Stimulated activated CD8-positive, alpha-beta memory T cell treated with anti-CD3 and anti-CD28 coated beads, Interleukin-15, amount 100 ng/mL, for 48 hours (primary cell): Measurements from ENCODE around the gene GLT6D1.

Experiments
- DNase-seq, 2 donors: peaks; one replicate each; pipeline ENCODE4 v3.0.0-alpha.2; 2020; ENCODE audit warnings: low read depth in 2 of 2

The GLT6D1 gene

DNA sequence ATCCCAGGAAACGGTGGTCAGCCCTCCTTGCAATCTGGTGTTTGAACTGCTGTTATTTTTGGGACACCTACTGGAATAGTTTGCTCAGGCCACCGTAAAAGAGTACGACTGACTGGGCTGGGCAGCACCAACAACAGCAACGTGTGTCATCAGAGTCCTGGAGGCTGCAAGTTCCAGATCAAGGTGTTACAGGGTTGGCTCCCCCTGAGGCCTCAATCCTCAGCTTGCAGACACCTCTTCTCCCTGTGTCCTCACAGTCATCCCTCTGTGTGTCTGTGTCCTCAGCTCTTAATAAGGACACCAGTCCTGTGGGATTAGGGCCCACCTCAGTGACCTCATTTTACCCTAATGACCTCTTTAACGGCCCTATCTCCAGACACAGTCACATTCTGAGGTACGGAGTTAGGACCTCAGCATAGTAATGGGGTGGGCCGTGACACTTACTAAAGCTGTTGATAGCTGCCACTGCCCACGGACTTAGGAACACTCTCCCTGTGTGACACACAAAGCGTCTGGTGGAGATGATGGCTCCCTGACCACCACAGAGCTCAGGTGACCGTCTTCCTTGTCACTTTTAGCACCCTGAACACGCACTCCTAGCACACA lies 16.8 kb downstream of the GLT6D1 start:
- no peak for DNase-seq

DNA sequence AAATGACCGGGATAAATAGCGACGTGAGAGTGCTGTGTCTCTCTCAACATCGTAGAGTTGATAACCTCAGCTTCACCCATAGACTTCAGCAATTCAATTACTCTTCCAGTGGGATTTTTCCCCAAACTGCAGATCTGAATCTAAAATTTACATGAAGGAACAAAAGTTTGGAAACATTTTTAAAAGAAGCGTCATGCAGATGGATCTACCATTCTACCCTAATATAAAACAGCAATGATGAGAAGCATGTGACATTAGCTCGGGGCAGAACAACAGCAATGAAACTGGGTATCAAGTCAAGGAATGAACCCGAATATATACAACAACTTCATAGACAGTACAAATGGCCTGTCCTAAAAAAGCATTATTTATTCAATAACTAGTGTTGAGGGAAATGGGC lies 18.8 kb downstream of the GLT6D1 start:
- DNase-seq, result no peak

DNA sequence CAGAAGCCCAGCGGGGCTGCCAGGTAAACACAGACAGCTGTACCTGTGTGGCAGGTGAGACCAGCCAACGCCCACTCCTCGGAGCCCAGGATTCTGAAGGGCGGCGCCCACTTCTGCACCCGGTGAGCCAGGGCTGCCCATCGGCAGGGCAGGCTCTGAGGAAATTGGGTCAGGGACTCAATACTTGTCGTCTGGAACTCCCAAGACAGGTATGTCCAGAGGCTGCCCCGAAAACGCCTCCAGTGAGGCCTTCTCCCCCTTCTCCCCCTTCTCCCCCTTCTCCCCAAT lies 19.8 kb downstream of the GLT6D1 start:
- no peak for DNase-seq

DNA sequence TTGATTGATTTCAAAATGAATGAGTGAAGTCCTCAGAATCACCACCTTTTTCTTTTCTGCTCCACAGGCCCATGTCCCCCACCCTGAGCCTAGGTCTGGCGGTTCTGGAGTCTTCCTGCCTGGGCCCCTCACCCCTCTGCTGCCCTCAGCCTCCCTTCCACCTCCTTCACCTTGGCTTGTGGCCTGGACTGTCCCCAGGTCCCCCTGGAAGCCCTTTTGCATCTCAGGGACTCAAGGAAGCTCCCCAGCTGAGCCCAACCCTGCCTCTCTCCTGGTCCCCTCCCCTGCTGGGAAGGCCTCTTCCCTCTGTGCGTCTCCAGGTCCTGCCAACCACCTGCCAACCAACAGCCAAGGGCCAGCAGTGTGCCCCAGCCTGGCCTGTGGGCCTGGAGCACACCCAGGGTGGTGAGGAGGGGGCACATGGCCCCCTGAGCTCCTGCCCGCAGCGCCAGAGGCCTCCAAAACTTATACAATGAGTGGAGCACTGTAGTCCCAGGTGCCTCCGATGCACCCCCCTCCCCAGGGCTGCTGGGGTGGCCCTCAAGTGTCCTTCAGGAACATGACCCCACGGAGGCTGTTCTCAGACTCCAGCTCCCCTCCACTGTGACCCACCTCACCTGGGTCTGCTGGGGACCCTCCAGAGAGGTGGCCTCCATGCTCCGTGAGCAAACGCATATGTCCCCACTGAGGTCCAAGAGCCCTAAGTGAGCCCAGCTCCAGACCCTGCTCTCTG lies 20.3 kb downstream of the GLT6D1 start:
- DNase-seq, result no peak

DNA sequence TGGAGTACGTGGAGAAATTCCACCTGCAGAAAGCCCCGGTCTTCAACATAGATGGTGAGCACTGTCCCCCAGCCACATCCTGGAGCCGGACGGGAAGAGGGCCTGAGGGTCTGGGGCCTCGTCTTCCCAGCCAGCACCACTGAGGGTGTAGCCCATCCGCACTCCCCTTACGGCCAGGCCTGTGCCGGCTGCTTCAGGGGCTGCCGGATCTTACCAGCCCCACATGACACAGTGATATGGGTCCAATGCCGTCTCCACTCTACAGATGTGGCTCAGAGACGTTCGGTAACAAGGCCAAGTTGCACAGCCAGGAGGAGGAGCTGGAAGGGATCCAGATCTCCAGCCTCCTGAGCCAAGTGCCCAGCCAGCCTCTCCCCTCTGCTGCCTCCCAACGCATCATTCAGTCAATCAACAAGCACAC lies 21.3 kb downstream of the GLT6D1 start:
- no peak for DNase-seq

DNA sequence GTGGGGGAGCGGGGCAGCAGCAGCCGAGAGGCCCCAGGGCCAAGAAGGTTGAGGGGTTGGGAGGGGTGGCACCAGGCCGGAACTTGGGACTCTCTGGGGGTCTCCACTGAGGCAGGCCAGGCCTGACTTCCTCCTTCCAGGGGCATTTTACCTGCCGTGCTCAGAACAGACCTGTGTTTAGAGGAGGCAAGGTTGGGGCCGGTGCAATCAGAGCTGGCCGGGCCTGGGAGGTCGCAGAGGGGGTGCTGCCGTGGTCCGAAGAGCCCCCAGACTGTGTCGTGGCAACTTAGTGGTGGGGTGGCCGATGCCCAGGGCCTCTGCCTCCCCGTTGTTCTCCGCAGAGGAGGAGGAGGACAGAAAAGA lies 21.8 kb downstream of the GLT6D1 start:
- no peak for DNase-seq

DNA sequence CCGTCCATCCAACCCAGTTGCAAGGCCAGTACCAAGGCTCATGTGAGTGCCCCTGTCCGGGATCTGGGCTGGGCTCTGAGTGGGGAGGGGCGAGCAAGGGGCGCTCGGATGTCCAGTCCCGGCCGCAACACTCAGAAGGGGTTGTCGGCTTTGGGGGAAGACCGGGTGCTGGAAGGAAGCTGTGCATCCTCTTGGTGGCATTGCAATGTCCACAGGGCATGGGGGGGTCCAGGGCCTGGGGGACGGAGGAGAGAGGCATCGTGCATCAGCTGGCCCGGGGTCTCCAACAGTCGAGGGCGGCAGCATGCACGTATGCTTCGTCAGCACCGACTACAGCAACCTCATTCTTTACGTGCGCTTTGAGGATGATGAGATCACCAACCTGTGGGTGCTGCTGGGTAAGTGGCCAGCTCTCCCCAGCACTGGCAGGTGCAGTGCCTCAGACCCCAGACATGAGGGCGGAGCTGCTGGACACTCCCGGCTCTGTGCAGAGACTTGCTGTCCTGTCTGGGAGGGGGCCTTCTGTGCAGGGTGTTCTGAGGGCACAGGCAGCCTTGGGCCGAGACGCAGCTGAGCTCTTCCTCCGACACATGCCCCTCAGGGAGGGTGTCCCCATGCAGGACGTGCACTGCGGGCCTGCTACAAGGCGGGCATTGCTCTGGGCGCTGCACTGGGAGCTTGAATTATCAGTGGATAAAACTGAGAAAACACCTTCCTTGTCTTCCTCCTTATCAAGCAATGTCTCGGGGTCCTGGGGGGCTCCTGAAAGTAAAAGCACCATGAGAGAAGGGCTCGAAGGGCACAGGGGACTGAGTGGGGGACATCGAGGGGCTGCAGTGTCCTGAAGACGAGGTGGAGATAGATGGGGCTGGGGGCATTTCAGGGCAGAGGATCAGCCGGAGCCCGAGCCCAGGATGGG lies 22.5 kb downstream of the GLT6D1 start:
- DNase-seq, result no peak

DNA sequence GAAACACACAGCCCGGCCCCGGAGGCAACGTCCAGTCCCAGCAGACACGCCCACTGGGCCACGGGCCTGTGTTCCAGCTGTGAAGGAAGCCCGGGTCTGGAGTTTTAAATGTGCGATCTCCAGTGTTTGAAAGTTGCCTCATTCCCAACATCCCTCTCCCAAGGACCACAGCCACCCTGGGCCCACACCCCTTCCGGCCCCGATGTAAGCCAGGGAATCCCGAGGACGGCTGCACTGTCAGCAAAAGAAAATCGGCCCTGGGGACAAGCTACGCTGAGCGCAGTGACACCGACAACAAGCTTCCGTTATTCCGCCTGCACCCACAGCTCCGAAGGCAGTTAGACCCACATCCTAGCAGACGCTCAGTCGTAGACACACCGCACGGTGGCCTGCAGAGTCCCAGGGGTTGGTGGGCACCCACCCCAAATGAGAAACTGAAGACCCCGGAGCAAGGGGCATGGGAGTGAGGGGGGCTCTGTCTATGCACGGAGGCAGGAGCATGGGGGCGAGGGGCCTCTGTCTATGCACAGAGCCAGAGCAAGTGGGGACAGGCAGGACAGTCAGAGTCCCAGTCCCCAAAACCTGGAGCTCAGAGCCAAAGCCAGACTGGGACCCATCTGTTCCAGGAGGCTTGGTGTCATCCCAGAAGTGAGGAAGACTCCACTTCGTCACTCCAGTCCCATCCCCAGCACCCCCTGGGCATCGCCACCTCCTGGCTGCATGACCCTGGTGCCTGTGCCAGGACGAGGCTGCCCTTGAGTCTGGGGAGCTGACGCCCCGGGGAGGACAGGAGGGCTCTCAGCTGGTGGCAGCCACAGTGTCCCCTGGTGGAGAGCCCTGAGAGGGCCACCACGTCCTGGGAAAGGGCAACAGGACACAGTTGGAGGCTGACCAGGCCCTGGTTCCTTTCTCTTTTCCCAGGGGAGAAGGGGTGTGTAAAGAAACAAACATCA lies 23.4 kb downstream of the GLT6D1 start:
- DNase-seq, result no peak

DNA sequence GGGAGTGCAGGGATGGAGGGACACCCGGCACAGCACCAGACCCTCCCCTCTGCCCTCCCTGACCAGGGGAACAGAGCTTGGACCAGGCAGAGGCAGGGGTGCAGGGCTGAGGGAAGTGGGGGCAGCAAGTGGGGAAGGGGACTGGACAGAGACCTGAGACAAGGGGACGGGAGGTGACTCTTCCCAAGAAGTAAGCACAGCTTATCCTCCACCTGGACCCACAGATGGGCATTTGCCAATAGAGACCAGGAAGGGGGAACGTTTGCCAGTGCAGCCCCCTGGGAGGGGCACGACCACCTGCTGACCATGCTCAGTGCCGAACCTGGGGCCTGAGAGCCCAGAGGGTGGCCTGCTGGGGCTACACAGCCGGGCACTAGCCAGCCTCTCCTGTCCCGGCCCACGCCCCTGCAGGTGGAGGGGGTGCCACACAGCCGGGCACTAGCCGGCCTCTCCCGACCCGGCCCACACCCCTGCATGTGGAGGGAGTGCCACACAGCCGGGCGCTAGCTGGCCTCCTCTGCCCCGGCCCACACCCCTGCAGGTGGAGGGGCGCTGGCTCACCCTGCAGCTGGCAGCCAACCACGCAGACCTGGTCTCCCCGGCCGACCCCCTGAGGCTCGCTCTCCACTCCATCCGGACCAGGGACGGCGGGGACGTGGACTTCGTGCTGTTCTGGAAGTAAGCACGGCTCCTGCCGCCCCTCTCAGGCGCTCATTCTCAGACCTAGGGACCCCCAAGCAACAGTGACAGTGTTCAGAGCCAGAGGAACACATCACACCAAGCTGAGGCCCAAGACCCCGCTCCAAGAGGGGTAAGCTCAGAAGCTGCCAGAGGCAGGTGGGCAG lies 24.3 kb downstream of the GLT6D1 start:
- DNase-seq, result no peak

DNA sequence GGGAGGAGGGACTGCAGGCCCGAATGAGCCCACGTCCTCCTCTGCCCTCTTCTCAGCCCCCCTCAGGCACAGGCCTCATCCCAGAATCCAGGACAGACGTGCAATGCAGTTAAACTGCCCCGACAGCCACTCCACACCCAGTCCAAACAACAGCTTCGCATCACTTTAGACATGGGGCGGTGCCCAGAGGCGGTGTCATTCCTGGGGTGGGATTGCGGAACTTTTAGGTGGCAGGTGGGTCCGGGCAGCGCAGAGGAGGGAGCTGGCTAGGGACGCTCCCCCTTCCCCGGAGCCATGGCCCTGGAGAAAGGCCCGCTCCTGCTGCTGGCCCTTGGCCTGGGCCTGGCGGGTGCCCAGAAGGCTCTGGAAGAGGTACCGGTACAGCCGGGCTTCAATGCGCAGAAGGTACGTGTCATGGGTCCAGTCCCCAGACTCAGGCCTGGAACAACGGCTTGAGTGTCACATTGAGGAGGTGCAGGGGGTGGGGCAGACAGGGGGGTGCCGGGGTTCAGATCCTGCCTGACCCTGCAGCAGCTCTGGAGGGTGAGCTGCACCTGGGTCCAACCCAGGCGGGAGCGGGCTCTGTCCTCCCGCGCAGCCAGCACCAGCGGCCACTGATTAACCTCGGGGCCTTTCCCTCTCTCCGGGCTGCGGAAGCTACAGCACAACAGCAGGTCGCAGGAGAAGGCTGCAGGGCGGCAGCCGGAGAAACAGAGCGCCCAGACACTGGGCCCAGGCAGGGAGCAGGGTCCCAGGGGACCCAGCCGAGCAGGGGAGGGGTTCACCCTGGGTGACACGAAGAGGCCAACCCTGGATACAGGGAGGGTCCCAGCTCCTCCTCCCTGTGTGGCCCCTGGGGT lies 25.2 kb downstream of the GLT6D1 start:
- no peak for DNase-seq

DNA sequence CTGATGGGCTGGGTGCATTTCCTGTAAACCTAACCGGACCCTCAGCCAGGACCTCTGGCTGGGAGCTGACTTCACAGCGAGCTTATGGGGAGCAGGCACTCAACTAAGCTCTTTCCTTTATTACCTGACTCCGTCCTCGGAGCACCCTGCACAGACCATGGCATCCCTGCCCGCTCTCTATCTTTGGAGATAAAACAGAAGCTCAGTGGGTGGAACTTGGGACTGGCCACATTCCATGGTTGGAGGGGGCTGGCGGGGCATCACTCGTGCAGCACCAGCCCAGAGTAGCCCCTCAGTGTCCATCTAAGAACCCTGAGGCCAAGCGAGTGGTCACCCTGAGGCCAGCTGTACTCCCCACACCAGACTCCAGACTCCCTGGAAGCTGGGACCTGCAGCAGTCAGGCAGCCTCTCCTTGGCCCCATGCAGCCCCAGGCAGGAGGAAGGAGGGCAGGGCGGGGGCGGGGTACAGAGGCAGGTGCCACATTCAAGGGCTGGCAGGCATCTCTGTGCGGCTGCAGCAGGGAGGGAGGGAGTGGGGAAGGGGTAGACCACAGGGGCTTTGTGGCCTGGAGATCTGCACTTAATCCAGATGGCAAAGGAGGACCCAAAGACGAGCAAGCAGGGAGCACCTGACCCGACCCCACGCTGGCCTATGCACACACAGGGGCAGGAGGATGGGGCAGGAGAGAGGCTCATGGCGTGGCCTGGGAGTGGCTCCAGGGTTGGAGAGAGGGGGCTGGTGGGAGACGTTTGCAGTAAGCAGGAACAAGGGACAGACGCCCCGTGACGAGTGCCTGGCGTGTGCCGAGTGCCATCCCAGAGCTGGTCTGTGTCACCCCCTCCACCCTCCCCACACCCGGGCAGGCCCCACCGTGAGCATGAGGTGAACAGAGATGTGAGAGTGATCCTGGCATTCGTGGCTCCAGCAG lies 26.1 kb downstream of the GLT6D1 start:
- no peak for DNase-seq

DNA sequence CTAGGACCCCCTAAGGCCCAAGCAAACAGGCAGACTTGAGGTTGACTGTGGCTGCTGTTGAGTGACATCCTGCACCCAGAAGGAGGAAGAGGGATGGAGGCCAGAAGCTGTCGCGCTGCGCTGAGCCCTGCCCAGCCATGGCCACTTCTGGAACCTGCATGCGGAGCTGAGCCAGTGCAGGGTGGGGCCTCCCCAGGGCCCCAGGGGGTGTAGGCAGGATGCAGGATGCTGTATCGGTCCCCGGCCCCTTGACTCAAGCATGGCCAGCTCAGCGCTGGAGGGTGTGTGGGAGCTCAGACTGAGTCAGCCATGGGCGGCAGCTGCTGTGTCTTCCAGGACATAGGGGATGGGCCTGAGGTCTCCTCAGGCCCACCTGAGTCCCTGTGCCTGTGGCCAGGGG lies 26.9 kb downstream of the GLT6D1 start:
- DNase-seq, result no peak

DNA sequence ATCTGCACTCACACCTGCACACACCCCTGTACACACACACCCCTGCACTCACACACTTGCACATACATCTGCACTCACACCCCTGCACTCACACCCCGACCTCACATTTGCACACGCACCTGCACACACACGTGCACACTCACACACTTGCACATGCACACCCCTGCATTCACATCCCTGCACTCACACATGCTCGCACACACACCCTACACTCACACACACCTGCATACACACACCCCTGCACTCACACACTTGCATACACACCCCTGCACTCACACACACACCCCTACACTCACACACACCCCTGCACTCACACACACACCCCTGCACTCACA lies 27.5 kb downstream of the GLT6D1 start:
- no peak for DNase-seq

DNA sequence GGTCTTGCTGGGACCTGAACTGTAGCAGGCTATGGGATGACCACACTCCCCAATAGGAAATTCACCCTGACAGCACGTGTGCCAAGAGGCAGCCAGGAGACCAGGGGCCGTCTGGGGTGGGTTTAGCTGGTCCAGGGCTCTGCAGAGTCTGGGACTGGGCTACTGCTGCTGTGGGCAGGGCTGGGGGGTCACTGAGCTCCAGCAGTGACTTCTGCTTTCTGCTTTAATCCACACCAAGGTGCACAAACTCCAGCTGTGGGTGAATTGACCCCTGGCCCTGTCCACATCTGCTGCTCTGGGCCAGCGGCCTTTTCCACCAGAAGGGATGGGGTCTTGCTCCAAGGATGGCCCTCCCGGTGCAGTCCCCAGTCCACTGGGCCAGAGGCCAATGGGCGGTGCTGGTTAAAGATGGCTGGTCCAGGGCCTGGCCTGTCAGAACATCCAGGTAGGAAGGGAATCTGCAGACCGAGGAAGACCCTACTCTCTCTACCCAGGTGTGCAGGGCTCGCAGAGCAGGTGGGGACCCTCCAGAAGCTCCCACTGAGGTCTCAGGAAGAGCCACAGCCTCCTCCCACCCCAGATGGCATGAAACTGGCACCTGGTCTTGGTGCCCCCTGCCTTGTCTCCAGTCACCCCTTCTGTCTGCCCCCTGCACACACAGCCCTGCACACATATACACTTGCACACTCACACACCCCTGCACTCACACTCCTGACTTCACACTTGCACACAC lies 28.0 kb downstream of the GLT6D1 start:
- no peak for DNase-seq

DNA sequence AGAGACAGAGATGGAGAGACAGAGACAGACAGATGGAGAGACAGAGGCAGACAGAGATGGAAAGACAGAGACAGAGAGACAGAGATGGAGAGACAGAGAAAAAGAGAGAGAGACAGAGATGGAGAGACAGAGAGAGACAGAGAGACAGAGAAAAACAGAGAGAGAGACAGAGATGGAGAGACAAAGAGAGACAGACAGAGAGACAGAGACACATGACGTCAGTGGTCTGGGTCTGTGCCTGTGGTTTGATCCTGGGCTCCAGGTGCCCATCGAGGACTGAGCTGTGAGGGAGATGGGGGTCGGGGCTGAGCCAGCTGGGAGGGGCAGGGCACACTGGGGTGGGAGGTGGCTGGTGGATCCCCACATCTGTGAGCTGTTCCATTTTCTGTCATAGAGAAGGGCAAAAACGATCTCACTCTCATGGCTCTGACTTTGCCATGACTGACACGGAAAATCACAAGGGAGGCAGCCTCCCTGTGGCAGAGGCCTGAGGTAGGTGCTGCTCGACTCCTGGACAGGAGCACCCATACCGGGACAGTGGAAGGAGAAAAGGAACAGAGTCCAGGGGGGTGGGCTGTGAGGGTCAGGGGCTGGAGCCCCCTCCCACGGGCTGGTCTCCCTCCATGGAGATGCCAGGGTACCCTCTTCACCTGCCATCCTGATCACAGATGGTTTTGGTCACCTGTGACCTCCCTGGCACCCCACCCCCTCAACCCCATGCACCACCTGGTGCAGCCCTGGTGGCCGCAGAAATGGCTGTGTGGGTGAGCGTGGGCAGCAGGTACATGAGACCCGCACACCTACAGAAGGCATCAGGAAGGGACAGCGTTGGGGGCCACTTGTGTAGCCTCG lies 28.8 kb downstream of the GLT6D1 start:
- DNase-seq, result no peak

DNA sequence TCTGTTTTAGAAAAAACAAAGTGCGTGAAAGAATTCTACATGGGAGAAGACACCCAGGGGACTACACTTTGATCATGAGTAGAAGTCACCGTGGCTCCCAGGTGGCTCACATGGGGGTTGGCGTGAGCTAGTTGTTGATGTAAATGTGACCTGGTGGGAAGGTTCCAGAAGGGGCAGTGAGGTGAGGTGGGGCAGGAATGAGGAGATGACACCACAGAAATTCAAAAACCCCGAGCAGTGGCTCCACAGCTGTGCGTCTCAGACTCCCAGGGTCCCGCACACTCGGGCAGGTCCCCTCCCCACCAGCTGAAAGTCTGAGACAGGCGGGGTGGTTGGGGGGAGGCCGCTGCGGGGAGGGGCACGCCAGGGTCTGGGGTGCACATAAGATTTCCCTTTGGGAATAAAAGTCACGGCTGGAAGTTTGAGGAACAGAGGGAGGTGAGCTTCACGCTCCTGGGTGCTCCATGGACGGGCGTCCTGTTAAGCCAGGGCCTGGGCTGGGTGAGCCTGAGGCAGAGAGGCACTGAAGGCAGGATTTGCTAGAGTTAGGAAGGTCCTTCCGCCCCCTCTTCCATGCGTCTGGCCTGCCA lies 29.9 kb downstream of the GLT6D1 start:
- no peak for DNase-seq

DNA sequence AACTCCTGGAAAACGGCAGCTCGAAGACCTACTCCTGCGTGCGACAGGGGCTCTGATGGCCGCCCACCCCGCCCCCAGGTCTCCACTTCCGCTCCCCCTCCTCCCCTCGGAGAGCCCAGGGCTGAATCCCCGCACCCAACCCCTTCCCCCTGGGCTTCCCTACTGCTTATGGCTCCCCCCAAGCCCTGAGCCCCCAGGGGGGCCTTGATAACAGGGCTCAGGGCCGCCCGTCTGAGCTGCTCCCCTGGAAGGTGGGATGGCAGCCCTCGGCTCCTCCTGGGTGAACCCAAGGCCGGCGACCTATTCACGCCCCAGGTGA lies 30.4 kb downstream of the GLT6D1 start:
- no peak for DNase-seq
